Activated T-helper 2 cell treated with anti-CD3 and anti-CD28 coated beads, Interferon-gamma antibody, Interleukin-2, Interleukin-4, amounts not matched to agents 10 μg/mL and 5 μg/mL and 100 μg/mL, durations not matched to agents 14 hours and 24 hours and 36 hours (primary cell): ENCODE measurements around the gene COPS6. TPM values are rescaled to one million over a fixed set of nuclear protein-coding genes. Genes with fewer than 3 reads are reported as not detected.

Experiments used
- total RNA-seq: library from RNA; stranded (reverse); gene quantifications from 2 replicates; pipeline ENCODE4 v1.2.3, GENCODE V29; 2022

Gene COPS6
- total RNA-seq, 1 donor from 2014 or later, result 116 TPM

Other genes starting within 250 kb of the COPS6 start
- 0.23 and 0.46 TPM in 2 replicates for gene OR2AE1, start 211.9 kb upstream of the COPS6 start, total RNA-seq
- 21.8 and 23.2 TPM in 2 replicates for gene TRIM4, start 169.4 kb upstream of the COPS6 start, total RNA-seq
- gene GJC3, start 159.3 kb upstream of the COPS6 start, total RNA-seq, result 0.21 TPM in 1 of 2 replicates, not detected in the other
- gene AZGP1, start 112.9 kb upstream of the COPS6 start, total RNA-seq, result not detected in 2 replicates
- 59.0 and 63.5 TPM in 2 replicates for gene ZKSCAN1, start 73.4 kb upstream of the COPS6 start, total RNA-seq
- gene ZSCAN21, start 39.2 kb upstream of the COPS6 start, total RNA-seq, result 6.1 and 7.7 TPM in 2 replicates
- 23.6 and 25.5 TPM in 2 replicates for gene ZNF3, start 7.2 kb upstream of the COPS6 start, total RNA-seq
- gene MCM7, start 12.4 kb downstream of the COPS6 start, total RNA-seq, result 383 and 389 TPM in 2 replicates
- gene AP4M1, start 12.7 kb downstream of the COPS6 start, total RNA-seq, result 12.2 and 16.4 TPM in 2 replicates
- gene TAF6, start 30.4 kb downstream of the COPS6 start, total RNA-seq, result 68.1 and 76.9 TPM in 2 replicates
- gene CNPY4, start 30.7 kb downstream of the COPS6 start, total RNA-seq, result 17.0 and 19.1 TPM in 2 replicates
- 2.8 and 2.9 TPM in 2 replicates for gene MBLAC1, start 38.0 kb downstream of the COPS6 start, total RNA-seq
- 125 and 130 TPM in 2 replicates for gene LAMTOR4, start 59.9 kb downstream of the COPS6 start, total RNA-seq
- gene TRAPPC14, start 69.8 kb downstream of the COPS6 start, total RNA-seq, result 31.2 and 33.2 TPM in 2 replicates
- 2.4 and 2.8 TPM in 2 replicates for gene GAL3ST4, start 79.6 kb downstream of the COPS6 start, total RNA-seq
- gene GPC2, start 88.4 kb downstream of the COPS6 start, total RNA-seq, result 7.0 and 7.8 TPM in 2 replicates
- 20.6 and 22.3 TPM in 2 replicates for gene STAG3, start 88.9 kb downstream of the COPS6 start, total RNA-seq
- 18.7 and 21.7 TPM in 2 replicates for gene PVRIG, start 131.0 kb downstream of the COPS6 start, total RNA-seq
- not detected in 2 replicates for gene SPDYE3, start 218.7 kb downstream of the COPS6 start, total RNA-seq